ENCODE data around the gene ZFAND4.

- no peak for TF ChIP-seq CTCF (IDR thresholded peaks at IDR 0.05)
- no peak for TF ChIP-seq POLR2AphosphoS5 (IDR thresholded peaks at IDR 0.05; ENCODE audit: insufficient read depth in 1 of 2, low read depth in 1 of 2)
These were observed 87.4 kb downstream of the ZFAND4 start for GRCh38 chr10:45585131-45585530.

Data from vagina (tissue), 2 donors.